Mammary epithelial cell (primary cell): ENCODE data around the gene AKR1B1.

Experiments used
- CTCF ChIP-seq, 2 donors: IDR thresholded peaks in 1 of 2; conservative IDR thresholded peaks in 1 of 2; 2 replicates each; pipeline ENCODE4 v1.5.1; 2011 to 2012; ENCODE audit warnings: inconsistent platforms in 2 of 2, low read length in 2 of 2, mild to moderate bottlenecking in 2 of 2, control low read depth in 1 of 2, low read depth in 1 of 2; ENCODE audit not compliant: insufficient read depth in 1 of 2; ENCODE audit errors: extremely low read depth in 1 of 2
- EZH2 ChIP-seq: IDR thresholded peaks from 2 replicates; pipeline ENCODE4 v1.6.1; 2012; ENCODE audit warnings: low read length, inconsistent platforms, borderline replicate concordance

- TF ChIP-seq CTCF (conservative IDR thresholded peaks at IDR 0.05 in 1 of 2, IDR thresholded peaks at IDR 0.05 in 1 of 2; ENCODE audit: extremely low read depth in 1 of 2, insufficient read depth in 1 of 2, low read depth in 1 of 2, low read length in 2 of 2) (no peak), EZH2 (no peak)
Measured at GRCh38 chr7:134481167-134481566, 22.3 kb upstream of the AKR1B1 start.
